Measurements from ENCODE around the gene ARMC9.

DNA sequence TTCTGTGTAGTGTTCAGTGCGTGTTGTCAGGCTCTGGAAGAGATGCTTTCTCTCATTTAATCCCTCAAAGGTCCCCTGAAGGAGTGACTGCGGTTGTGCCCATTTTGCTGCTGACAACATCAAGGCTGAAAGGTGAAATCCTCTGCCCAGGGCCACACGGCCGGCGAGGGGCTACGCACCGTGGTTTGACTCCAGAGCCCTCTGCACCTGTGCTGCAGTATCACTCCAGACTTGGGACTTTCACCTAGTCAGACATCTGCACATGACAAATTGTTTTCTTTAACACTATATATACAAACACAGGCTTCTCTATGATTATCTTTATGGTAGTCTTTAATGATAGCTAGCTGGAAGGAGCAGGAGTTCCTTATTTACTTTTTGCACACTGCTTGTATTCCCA, 90.2 kb downstream of the ARMC9 start:
- TF ChIP-seq, protein P1, sequence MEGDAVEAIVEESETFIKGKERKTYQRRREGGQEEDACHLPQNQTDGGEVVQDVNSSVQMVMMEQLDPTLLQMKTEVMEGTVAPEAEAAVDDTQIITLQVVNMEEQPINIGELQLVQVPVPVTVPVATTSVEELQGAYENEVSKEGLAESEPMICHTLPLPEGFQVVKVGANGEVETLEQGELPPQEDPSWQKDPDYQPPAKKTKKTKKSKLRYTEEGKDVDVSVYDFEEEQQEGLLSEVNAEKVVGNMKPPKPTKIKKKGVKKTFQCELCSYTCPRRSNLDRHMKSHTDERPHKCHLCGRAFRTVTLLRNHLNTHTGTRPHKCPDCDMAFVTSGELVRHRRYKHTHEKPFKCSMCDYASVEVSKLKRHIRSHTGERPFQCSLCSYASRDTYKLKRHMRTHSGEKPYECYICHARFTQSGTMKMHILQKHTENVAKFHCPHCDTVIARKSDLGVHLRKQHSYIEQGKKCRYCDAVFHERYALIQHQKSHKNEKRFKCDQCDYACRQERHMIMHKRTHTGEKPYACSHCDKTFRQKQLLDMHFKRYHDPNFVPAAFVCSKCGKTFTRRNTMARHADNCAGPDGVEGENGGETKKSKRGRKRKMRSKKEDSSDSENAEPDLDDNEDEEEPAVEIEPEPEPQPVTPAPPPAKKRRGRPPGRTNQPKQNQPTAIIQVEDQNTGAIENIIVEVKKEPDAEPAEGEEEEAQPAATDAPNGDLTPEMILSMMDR (IDR thresholded peaks at IDR 0.05) = no peak
- no peak for TF ChIP-seq POLR2A (IDR thresholded peaks at IDR 0.05)
- no peak for TF ChIP-seq EP300 (IDR thresholded peaks at IDR 0.05)

Data from ovary (tissue), 3 donors.